Heart left ventricle (tissue), 16 donors: ENCODE data around the gene BMPR1A. TPM values are rescaled to one million over a fixed set of nuclear protein-coding genes. Genes with fewer than 3 reads are reported as not detected.

Source experiments
- ATAC-seq, 4 donors: fragments of 200-7000 bp; cut with Tn5 transposase; one replicate each; pipeline ENCODE4 v1.9.1; 2020 to 2022; ENCODE audit warnings: moderate library complexity in 4 of 4, mild to moderate bottlenecking in 3 of 4, moderate number of reproducible peaks in 1 of 4
- DNase-seq, 5 donors: peaks; one replicate each; pipeline ENCODE4 v3.0.0-alpha.2; 2020
- H3K27ac ChIP-seq, 12 donors: fragments of 200-600 bp; sonication (generic) in 4 of 12; one replicate each; pipeline versions ENCODE4 v1.5.0 to v1.8.0; 2016 to 2022; ENCODE audit warnings: mild to moderate bottlenecking in 2 of 12
- H3K27me3 ChIP-seq, 9 donors: fragments of 200-600 bp; sonication (generic) in 2 of 9; one replicate each; pipeline versions ENCODE4 v1.5.1 to v1.8.0; 2016 to 2022; ENCODE audit warnings: mild to moderate bottlenecking in 3 of 9
- H3K36me3 ChIP-seq, 9 donors: fragments of 200-600 bp; sonication (generic) in 2 of 9; one replicate each; pipeline versions ENCODE4 v1.5.0 to v1.8.0; 2018 to 2022; ENCODE audit warnings: mild to moderate bottlenecking in 2 of 9
- H3K4me1 ChIP-seq, 12 donors: fragments of 200-600 bp; sonication (generic) in 4 of 12; one replicate each; pipeline versions ENCODE4 v1.5.0 to v1.8.0; 2016 to 2022; ENCODE audit warnings: mild to moderate bottlenecking in 3 of 12
- H3K4me3 ChIP-seq, 12 donors: fragments of 200-600 bp; sonication (generic) in 4 of 12; one replicate each; pipeline versions ENCODE4 v1.5.0 to v1.8.0; 2017 to 2022; ENCODE audit warnings: mild to moderate bottlenecking in 9 of 12, moderate library complexity in 4 of 12
- H3K9me3 ChIP-seq, 12 donors: fragments of 200-600 bp; sonication (generic) in 4 of 12; one replicate each; pipeline versions ENCODE4 v1.5.0 to v1.8.0; 2016 to 2022; ENCODE audit warnings: mild to moderate bottlenecking in 1 of 12
- CTCF ChIP-seq, 12 donors: fragments of 200-600 bp; sonication (generic) in 4 of 12; IDR thresholded peaks; one replicate each; pipeline versions ENCODE4 v1.5.0 to v1.8.0; 2018 to 2022; ENCODE audit warnings: antibody characterized with exemption in 12 of 12, mild to moderate bottlenecking in 5 of 12
- POLR2A ChIP-seq, 2 donors: fragments of 450-650 bp; IDR thresholded peaks; one replicate each; pipeline ENCODE4 v1.6.1; 2017; ENCODE audit warnings: antibody characterized with exemption in 2 of 2, mild to moderate bottlenecking in 2 of 2, moderate library complexity in 2 of 2
- WGBS, 4 donors: extraction: QIAGEN DNeasy Blood & Tissue Kit in 2 of 4; methylation state at CpG; one replicate each; pipeline versions ENCODE4 v1.1.5 to v1.1.7; 2013 to 2018; 5-methylcytosine and 5-hydroxymethylcytosine counted together
- intact Hi-C, 10 donors: fragments of 100-400 bp; cut with DNase I; formaldehyde crosslinking; loops; one replicate each; pipeline versions ENCODE4 v1.11.1 to v1.14.2; 2022
- polyA plus RNA-seq, 2 donors: library from polyadenylated mRNA; stranded (reverse); fragments of 200-250 nt; gene quantifications; one replicate each; pipeline ENCODE4 v1.2.3, GENCODE V29; 2013
- total RNA-seq, 9 donors: library from RNA; depleted of rRNA in 2 of 9; stranded (reverse); fragments of >200 nt in 2 of 9; fragmentation: NEBNext Ultra II Directional in 3 of 9; extraction: Animal tissue kit (Norgen Biotek cat#: 25700) in 3 of 9; gene quantifications; one replicate each; pipeline versions ENCODE4 v1.1.0 to v1.2.4, GENCODE V29; 2016 to 2023
- donor health status: ischemic (EF 13 %, LVEDD 7.1; RV severe dilation, severe dysfunction).
- donor health status: healthy with polysubstance abuse.
- donor health status: DM: no; HTN: yes; CAD: no.
- donor health status: DM: no; HTN: no; CAD: no.
- donor health status: ischemic (EF 25% LVEDD 6.9; RV normal size, moderate dysfunction).
- donor health status: ischemic (EF 25% LVEDD 5.7; RV mildly dilated, moderate dysfunction).
- donor health status: healthy.
- donor health status: DM: yes; HTN: yes; CAD: no.
- donor health status: ischemic (EF 35%, LVEDD 5.7; RV mildly dilated, moderate dysfunction).
- donor health status: nonischemic (EF 11% LVEDD 7.7; RV severe dilation, severe dysfunction).
- donor health status: DM: yes; HTN: yes; CAD: no.
- donor health status: PGD.
- donor health status: ischemic (EF 29% LVEDD 5.4; RV normal size, mild dysfunction).
- donor health status: nonischemic (EF 23%, LVEDD 6.1; RV moderate dilation, normal function).

The BMPR1A gene
- total and polyA plus RNA-seq, 11 donors = 6.3 to 72.0 (median 40.1) TPM

DNA sequence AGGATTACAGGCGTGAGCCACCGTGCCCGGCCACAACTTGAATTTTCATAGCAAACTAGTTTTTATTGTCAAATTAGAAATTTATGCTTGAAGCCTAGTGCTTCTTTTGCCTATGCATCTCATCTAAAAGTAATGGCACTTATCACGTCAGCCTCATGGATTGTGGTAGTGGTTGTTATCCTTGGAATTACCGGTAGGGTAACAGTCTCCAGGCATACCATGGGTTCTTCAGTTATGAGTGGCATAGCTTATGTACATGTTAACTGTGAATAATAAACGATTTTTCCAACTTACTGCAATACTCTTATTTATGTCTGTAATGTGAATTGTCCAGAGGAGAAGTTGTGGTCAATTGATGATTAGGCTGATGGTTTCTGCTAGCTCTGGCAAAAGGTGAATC is 63.1 kb downstream of the BMPR1A start:
- TF ChIP-seq CTCF (IDR thresholded peaks at IDR 0.05) = no peak
- TF ChIP-seq POLR2A (IDR thresholded peaks at IDR 0.05) = no peak
- Histone ChIP-seq H3K27me3 (no peaks in the 10 kb centered on the region), H3K9me3 (no peaks in the 10 kb centered on the region), H3K27ac (no peak overlapping the region), H3K4me3 (no peak overlapping the region), H3K36me3 (no peaks in the 10 kb centered on the region), H3K4me1 (peaks cover 0 to 28% (median 15%) of the 10 kb centered on the region in 12 donors)
- WGBS, 4 donors = 73 to 91% (median 79%) methylated on average over 6 of the region's 6 CpGs
- DNase-seq (no peak), ATAC-seq (no peak)
- intact Hi-C loops = no loop called here

DNA sequence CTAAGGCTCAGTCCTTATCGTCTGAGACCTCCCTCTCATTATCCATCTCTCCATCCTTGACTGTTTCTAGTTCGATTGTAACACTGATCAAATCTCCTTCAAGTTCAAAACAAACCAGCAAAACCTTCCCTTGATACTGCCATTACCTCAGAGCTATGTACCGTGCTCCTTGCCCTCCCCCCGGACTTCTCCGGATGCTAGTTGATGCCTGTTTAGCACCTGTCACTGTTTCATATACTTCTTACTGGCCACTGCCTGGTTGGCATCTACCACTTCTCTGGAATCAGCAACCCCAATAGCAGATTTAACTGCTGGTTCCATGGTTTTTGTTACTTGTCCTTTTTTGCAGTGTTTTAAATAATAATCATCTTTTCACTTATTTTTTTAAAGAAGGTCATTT is 64.1 kb downstream of the BMPR1A start:
- 78 to 83% (median 81%) methylated on average over 5 of the region's 5 CpGs for WGBS, 4 donors
- Histone ChIP-seq H3K27ac (no peak overlapping the region), H3K4me1 (peaks cover 0 to 21% (median 7%) of the 10 kb centered on the region in 12 donors), H3K4me3 (no peak overlapping the region), H3K9me3 (no peaks in the 10 kb centered on the region), H3K36me3 (no peaks in the 10 kb centered on the region), H3K27me3 (no peaks in the 10 kb centered on the region)
- intact Hi-C loops = no loop called here
- no peak for TF ChIP-seq CTCF (IDR thresholded peaks at IDR 0.05)
- no peak for TF ChIP-seq POLR2A (IDR thresholded peaks at IDR 0.05)
- DNase-seq (no peak), ATAC-seq (no peak)

DNA sequence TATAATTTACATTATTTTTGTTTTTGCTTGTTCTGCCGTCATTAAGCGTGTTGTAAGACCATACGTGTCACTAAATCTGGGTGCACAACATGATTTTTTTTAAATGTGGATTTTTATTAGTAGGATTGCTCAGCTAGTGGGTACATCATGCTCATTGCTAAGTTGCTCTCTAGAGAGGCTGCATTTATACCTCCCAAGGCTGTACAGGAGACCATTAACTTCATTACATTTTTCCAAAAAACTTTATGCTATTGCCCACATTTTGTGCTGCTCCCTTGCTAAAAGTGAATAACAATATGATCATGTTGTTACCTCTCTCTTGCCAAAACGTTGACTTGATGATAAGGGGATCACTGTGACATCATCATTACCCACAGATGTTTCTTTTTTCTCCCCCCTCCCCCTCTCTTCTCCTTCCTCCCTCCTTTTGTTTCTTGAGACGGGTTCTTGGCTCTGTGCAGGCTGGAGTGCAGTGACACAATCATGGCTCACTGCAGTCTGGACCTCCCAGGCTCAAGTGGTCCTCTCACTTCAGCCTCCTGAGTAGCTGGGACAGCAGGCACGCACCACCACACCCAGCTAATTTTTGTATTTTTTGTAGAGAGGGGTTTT is 65.1 kb downstream of the BMPR1A start:
- H3K27ac ChIP-seq = no peak overlapping the region
- ATAC-seq = peak in 3 of 4 donors; percentile 42 to 69 (median 45)
- peaks cover 0 to 15% (median 6%) of the 10 kb centered on the region in 12 donors for H3K4me1 ChIP-seq
- no peak for TF ChIP-seq POLR2A (IDR thresholded peaks at IDR 0.05)
- no peak for TF ChIP-seq CTCF (IDR thresholded peaks at IDR 0.05)
- 61 to 66% (median 62%) methylated on average over 6 of the region's 6 CpGs for WGBS, 4 donors
- peak in 2 of 5 donors; percentile 41 to 52 for DNase-seq
- intact Hi-C loops = no loop called here
- H3K36me3 ChIP-seq = no peaks in the 10 kb centered on the region
- H3K27me3 ChIP-seq = no peaks in the 10 kb centered on the region
- H3K4me3 ChIP-seq = no peak overlapping the region
- H3K9me3 ChIP-seq = no peaks in the 10 kb centered on the region

DNA sequence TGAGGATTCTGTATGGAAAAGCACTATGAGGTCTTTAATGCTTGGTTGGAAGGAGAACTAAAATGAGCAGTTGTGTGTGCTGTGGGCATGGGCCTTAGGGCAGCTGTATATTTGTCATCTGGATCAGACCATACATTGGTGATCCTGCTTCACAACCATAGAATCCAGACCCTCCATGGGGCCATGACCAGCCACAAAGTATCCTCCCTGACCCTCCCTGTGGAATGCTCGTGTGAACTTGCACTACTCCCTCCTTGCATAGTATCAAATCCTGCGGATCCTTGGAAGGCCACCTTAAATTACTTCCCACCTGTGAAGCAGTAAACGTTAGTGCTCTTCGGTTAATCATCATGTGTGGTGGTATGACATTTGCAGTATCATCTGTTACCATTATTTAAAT is 67.1 kb downstream of the BMPR1A start:
- no peak for DNase-seq
- 67 to 73% (median 69%) methylated on average over 4 of the region's 4 CpGs for WGBS, 4 donors
- Histone ChIP-seq H3K36me3 (no peaks in the 10 kb centered on the region), H3K4me3 (no peak overlapping the region), H3K27me3 (no peaks in the 10 kb centered on the region), H3K27ac (no peak overlapping the region), H3K9me3 (no peaks in the 10 kb centered on the region), H3K4me1 (peaks cover 0 to 15% (median 6%) of the 10 kb centered on the region in 12 donors)
- TF ChIP-seq POLR2A (IDR thresholded peaks at IDR 0.05) = no peak
- TF ChIP-seq CTCF (IDR thresholded peaks at IDR 0.05) = no peak
- intact Hi-C loops = no loop called here
- ATAC-seq = no peak
